Kidney (tissue), 14 donors: ENCODE data around the gene USB1. TPM values are rescaled to one million over a fixed set of nuclear protein-coding genes. Genes with fewer than 3 reads are reported as not detected.

ENCODE experiments used
- DNase-seq, 5 donors: peaks; one replicate each; pipeline ENCODE4 v3.0.0-alpha.2; 2013 to 2020
- FAIRE-seq: peaks from 2 replicates; lab custom pipeline; 2012; peaks lifted over from hg19 to GRCh38; lab: Jason Lieb, UNC
- H3K27ac ChIP-seq, 2 donors: one replicate each; pipeline ENCODE4 v1.7.0; 2013; ENCODE audit warnings: low read depth in 2 of 2, low read length in 2 of 2, inconsistent platforms in 1 of 2
- H3K27me3 ChIP-seq: one replicate; pipeline ENCODE4 v1.7.1; 2013; ENCODE audit warnings: low read length, inconsistent platforms; ENCODE audit not compliant: control insufficient read depth, insufficient read depth
- H3K36me3 ChIP-seq, 3 donors: one replicate each; pipeline versions ENCODE4 v1.7.0 to v1.7.1; 2013; ENCODE audit warnings: low read length in 3 of 3, control low read depth in 1 of 3, inconsistent platforms in 1 of 3; ENCODE audit not compliant: insufficient read depth in 3 of 3, control insufficient read depth in 2 of 3
- H3K4me1 ChIP-seq, 3 donors: one replicate each; pipeline versions ENCODE4 v1.7.0 to v1.7.1; 2013; ENCODE audit warnings: low read length in 3 of 3, inconsistent platforms in 1 of 3, low read depth in 1 of 3; ENCODE audit not compliant: control insufficient read depth in 2 of 3, insufficient read depth in 2 of 3
- H3K4me3 ChIP-seq, 3 donors: one replicate each; pipeline versions ENCODE4 v1.7.0 to v1.8.1; 2013; ENCODE audit warnings: low read length in 3 of 3, control low read depth in 1 of 3, inconsistent platforms in 1 of 3
- H3K9ac ChIP-seq, 3 donors: one replicate each; pipeline versions ENCODE4 v1.7.0 to v1.7.1; 2013; ENCODE audit warnings: low read length in 3 of 3, control low read depth in 1 of 3, inconsistent platforms in 1 of 3
- H3K9me3 ChIP-seq, 3 donors: one replicate each; pipeline versions ENCODE4 v1.7.0 to v1.7.1; 2013; ENCODE audit warnings: low read length in 3 of 3, control low read depth in 1 of 3, inconsistent platforms in 1 of 3; ENCODE audit not compliant: control insufficient read depth in 2 of 3, insufficient read depth in 1 of 3
- intact Hi-C: fragments of 100-400 bp; cut with DNase I; formaldehyde crosslinking; loops from one replicate; pipeline ENCODE4 v1.11.1; 2022
- polyA plus RNA-seq: library from polyadenylated mRNA; stranded (reverse); fragments of 350-450 nt; fragmentation: Illumina TruSeq; extraction: RNeasy Lipid Tissue Mini Kit (QIAGEN cat#74804); gene quantifications from one replicate; pipeline ENCODE4 v1.2.3, GENCODE V29; 2014; ENCODE audit warnings: low read depth, low replicate concordance; ENCODE audit not compliant: insufficient read depth
- total RNA-seq: library from RNA; stranded (reverse); fragmentation: NEBNext Ultra II Directional; extraction: Animal tissue kit (Norgen Biotek cat#: 25700); gene quantifications from one replicate; pipeline ENCODE4 v1.2.1, GENCODE V29; 2021
- TF ChIP-seq, protein P1 (sequence below): IDR thresholded peaks from 3 replicates; pipeline ENCODE4 v1.5.1; 2012; ENCODE audit warnings: mild to moderate bottlenecking, moderate library complexity, borderline replicate concordance; ENCODE audit not compliant: insufficient read depth; ENCODE audit errors: extremely low read depth
- donor health status: control.
- donor health status: control.
- donor health status: control.
- donor health status: control.
- donor health status: control.
- donor health status: DM: yes; HTN: yes; CAD: no.
- donor health status: Normal renal cell carcinoma (clear cell type).

The USB1 gene
- total and polyA plus RNA-seq, 2 donors from 2014 or later: 18.3 to 32.8 TPM

DNA sequence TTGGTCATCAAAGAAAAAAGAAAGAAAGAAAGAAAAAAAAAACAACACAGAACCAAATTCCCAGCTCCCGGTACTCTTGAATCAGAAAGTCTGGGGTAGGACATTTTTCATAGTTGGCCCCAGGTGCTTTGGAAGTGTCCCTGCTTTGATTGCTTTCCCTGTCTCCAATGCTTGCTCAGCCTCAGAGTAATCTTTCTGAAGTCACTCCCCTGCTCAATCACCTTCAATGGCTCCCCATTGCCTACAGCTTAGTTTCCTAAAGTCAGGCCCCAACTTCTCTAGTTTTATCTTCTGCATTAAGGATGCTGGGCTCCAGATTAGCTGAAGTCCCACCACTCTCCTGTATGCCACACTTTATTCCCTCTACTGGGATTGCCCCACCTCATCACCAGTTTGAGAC lies 47.4 kb upstream of the USB1 start:
- FAIRE-seq (no peak), DNase-seq (no peak)
- intact Hi-C loops: no loop called here
- H3K9me3 ChIP-seq: no peaks in the 10 kb centered on the region
- no peak overlapping the region for H3K4me3 ChIP-seq
- no peak overlapping the region for H3K27ac ChIP-seq
- no peak overlapping the region for H3K9ac ChIP-seq
- H3K36me3 ChIP-seq: no peaks in the 10 kb centered on the region
- TF ChIP-seq, protein P1, sequence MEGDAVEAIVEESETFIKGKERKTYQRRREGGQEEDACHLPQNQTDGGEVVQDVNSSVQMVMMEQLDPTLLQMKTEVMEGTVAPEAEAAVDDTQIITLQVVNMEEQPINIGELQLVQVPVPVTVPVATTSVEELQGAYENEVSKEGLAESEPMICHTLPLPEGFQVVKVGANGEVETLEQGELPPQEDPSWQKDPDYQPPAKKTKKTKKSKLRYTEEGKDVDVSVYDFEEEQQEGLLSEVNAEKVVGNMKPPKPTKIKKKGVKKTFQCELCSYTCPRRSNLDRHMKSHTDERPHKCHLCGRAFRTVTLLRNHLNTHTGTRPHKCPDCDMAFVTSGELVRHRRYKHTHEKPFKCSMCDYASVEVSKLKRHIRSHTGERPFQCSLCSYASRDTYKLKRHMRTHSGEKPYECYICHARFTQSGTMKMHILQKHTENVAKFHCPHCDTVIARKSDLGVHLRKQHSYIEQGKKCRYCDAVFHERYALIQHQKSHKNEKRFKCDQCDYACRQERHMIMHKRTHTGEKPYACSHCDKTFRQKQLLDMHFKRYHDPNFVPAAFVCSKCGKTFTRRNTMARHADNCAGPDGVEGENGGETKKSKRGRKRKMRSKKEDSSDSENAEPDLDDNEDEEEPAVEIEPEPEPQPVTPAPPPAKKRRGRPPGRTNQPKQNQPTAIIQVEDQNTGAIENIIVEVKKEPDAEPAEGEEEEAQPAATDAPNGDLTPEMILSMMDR: no peak
- no peaks in the 10 kb centered on the region for H3K27me3 ChIP-seq
- H3K4me1 ChIP-seq: no peaks in the 10 kb centered on the region

DNA sequence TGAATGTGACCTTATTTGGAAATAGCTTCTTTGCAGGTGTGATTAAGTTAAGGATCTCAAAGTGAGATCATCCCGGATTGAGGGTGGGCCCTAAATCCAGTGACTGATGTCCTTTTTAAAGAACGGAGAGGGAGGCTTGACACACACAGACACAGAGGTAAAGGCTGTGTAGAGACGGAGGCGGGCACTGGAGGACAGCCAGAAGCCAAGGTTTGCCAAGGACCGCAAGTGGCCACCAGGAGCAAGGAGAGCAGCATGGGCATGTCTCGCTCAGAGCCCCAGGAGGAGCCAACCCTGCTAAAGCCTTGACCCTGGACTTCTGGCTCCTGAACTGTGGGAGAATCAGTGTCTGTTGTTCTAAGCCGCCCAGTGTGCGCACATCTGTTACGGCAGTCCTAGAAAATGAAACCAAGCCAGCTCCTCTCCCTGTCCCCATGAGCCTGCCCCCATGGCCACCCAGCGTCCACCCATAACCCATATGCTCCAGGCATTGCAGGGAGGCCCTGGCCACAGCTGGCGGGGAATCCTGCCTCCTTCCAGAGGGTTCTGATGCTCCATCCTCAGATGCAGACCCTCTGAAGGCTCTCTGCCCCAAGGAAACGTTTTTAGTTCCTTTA lies 45.5 kb upstream of the USB1 start:
- intact Hi-C loops: no loop called here
- H3K9ac ChIP-seq: no peak overlapping the region
- no peak overlapping the region for H3K27ac ChIP-seq
- H3K4me1 ChIP-seq: no peaks in the 10 kb centered on the region
- H3K4me3 ChIP-seq: no peak overlapping the region
- H3K9me3 ChIP-seq: no peaks in the 10 kb centered on the region
- H3K36me3 ChIP-seq: no peaks in the 10 kb centered on the region
- no peak for FAIRE-seq
- TF ChIP-seq, protein P1: no peak
- no peaks in the 10 kb centered on the region for H3K27me3 ChIP-seq
- DNase-seq: peak in 2 of 5 donors; percentile 18 to 56

- no peaks in the 10 kb centered on the region for H3K27me3 ChIP-seq
- no peaks in the 10 kb centered on the region for H3K9me3 ChIP-seq
- H3K4me1 ChIP-seq: no peaks in the 10 kb centered on the region
- FAIRE-seq (no peak), DNase-seq (peak in 2 of 5 donors; percentile 11 to 43)
- TF ChIP-seq, protein P1: no peak
- H3K36me3 ChIP-seq: no peaks in the 10 kb centered on the region
- H3K27ac ChIP-seq: no peak overlapping the region
- H3K4me3 ChIP-seq: no peak overlapping the region
- H3K9ac ChIP-seq: no peak overlapping the region
- intact Hi-C loops: no loop called here
Observed at GRCh38 chr16:57956270-57956808, 44.9 kb upstream of the USB1 start.
